ENCODE measurements around the gene ACSL6.

ACSL6 gene

GRCh38 chr5:132044207-132044606 is 32.7 kb upstream of the ACSL6 start:
- DNase-seq: no peak

GRCh38 chr5:132037353-132037752 is 25.9 kb upstream of the ACSL6 start:
- no peak for DNase-seq

- DNase-seq: no peak
Measured at GRCh38 chr5:132033122-132033521, 21.7 kb upstream of the ACSL6 start.

GRCh38 chr5:132032196-132032595 is 20.7 kb upstream of the ACSL6 start:
- DNase-seq: no peak

GRCh38 chr5:132030610-132031009 is 19.2 kb upstream of the ACSL6 start:
- no peak for DNase-seq

- no peak for DNase-seq
Measured at GRCh38 chr5:132029609-132030330, 18.3 kb upstream of the ACSL6 start.

GRCh38 chr5:132027027-132027426 is 15.6 kb upstream of the ACSL6 start:
- no peak for DNase-seq

GRCh38 chr5:132026516-132027008 is 15.1 kb upstream of the ACSL6 start:
- DNase-seq: no peak

GRCh38 chr5:132025403-132025971 is 14.0 kb upstream of the ACSL6 start:
- DNase-seq: no peak

GRCh38 chr5:132024789-132025402 is 13.4 kb upstream of the ACSL6 start:
- no peak for DNase-seq

GRCh38 chr5:132024117-132024435 is 12.6 kb upstream of the ACSL6 start:
- DNase-seq: no peak

- no peak for DNase-seq
Measured at GRCh38 chr5:132023258-132024116, 12.0 kb upstream of the ACSL6 start.

GRCh38 chr5:132022737-132023136 is 11.3 kb upstream of the ACSL6 start:
- no peak for DNase-seq

- DNase-seq: no peak
Measured at GRCh38 chr5:132021654-132022053, 10.2 kb upstream of the ACSL6 start.

GRCh38 chr5:132020568-132021339 is 9.3 kb upstream of the ACSL6 start:
- no peak for DNase-seq

- no peak for DNase-seq
Measured at GRCh38 chr5:132019857-132020555, 8.5 kb upstream of the ACSL6 start.

- DNase-seq: no peak
Measured at GRCh38 chr5:132019337-132019736, 7.9 kb upstream of the ACSL6 start.

GRCh38 chr5:132017738-132018625 is 6.5 kb upstream of the ACSL6 start:
- no peak for DNase-seq

- DNase-seq: no peak
Measured at GRCh38 chr5:132017316-132017715, 5.9 kb upstream of the ACSL6 start.

GRCh38 chr5:132016721-132017250 is 5.3 kb upstream of the ACSL6 start:
- no peak for DNase-seq

GRCh38 chr5:132013711-132014110 is 2.3 kb upstream of the ACSL6 start:
- DNase-seq: no peak
